Endodermal cell (in vitro differentiated cells): Measurements from ENCODE around the gene TMEM109. TPM values are rescaled to one million over a fixed set of nuclear protein-coding genes. Genes with fewer than 3 reads are reported as not detected.

Source experiments
- DNase-seq: peaks from one replicate; pipeline ENCODE4 v3.0.0-alpha.2; 2017
- H3K27ac ChIP-seq: 2 replicates; pipeline ENCODE4 v1.5.1; 2013; ENCODE audit warnings: mild to moderate bottlenecking, low read depth, low read length, moderate library complexity
- H3K27me3 ChIP-seq: 2 replicates; pipeline ENCODE4 v1.6.1; 2013; ENCODE audit warnings: mild to moderate bottlenecking, low read length, moderate library complexity; ENCODE audit not compliant: insufficient read depth, control insufficient read depth, poor library complexity, severe bottlenecking
- H3K36me3 ChIP-seq: 2 replicates; pipeline ENCODE4 v1.7.0; 2013; ENCODE audit warnings: mild to moderate bottlenecking, low read length, moderate library complexity; ENCODE audit not compliant: control insufficient read depth, insufficient read depth
- H3K4me1 ChIP-seq: one replicate; pipeline ENCODE4 v1.7.0; 2013; ENCODE audit warnings: low read length; ENCODE audit not compliant: control insufficient read depth, insufficient read depth
- H3K4me3 ChIP-seq: 2 replicates; pipeline ENCODE4 v1.5.1; 2013; ENCODE audit warnings: mild to moderate bottlenecking, low read length, moderate library complexity
- H3K9ac ChIP-seq: 2 replicates; pipeline ENCODE4 v1.6.1; 2013; ENCODE audit warnings: mild to moderate bottlenecking, low read length, moderate library complexity; ENCODE audit not compliant: poor library complexity, severe bottlenecking; ENCODE audit errors: extremely low read depth
- H3K9me3 ChIP-seq: 2 replicates; pipeline ENCODE4 v1.6.1; 2013; ENCODE audit warnings: mild to moderate bottlenecking, low read length, moderate library complexity; ENCODE audit not compliant: control insufficient read depth
- H3K27ac Mint-ChIP-seq: 2 replicates; pipeline ENCODE4 v1.8.0; 2020; ENCODE audit warnings: mixed read lengths
- H3K27me3 Mint-ChIP-seq: 2 replicates; pipeline ENCODE4 v1.8.0; 2021; ENCODE audit warnings: mild to moderate bottlenecking, mixed read lengths; ENCODE audit not compliant: insufficient read depth
- H3K36me3 Mint-ChIP-seq: 2 replicates; pipeline ENCODE4 v1.8.0; 2020; ENCODE audit warnings: low read depth, mixed read lengths
- H3K4me1 Mint-ChIP-seq: 2 replicates; pipeline ENCODE4 v1.8.0; 2020; ENCODE audit warnings: mixed read lengths
- H3K4me3 Mint-ChIP-seq: 2 replicates; pipeline ENCODE4 v1.8.0; 2020; ENCODE audit warnings: mild to moderate bottlenecking, moderate library complexity, mixed read lengths
- H3K9me3 Mint-ChIP-seq: 2 replicates; pipeline ENCODE4 v1.8.0; 2020; ENCODE audit warnings: mild to moderate bottlenecking, mixed read lengths
- WGBS, 2 experiments: methylation state at CpG; one replicate each; pipeline versions ENCODE4 v1.1.5 to v1.1.7; 2013; ENCODE audit warnings: missing lambda C conversion rate in 2 of 2, mixed read lengths in 1 of 2; ENCODE audit not compliant: insufficient coverage in 1 of 2, insufficient read length in 1 of 2; 5-methylcytosine and 5-hydroxymethylcytosine counted together
- total RNA-seq, 2 donors: library from RNA; stranded (reverse); fragmentation: NEBNext Ultra II Directional in 1 of 2; extraction: Animal tissue kit (Norgen Biotek cat#: 25700) in 1 of 2; gene quantifications; 2 replicates in 1 of 2; 3 replicates in 1 of 2; pipeline ENCODE4 v1.2.1, GENCODE V29; 2021
- TF ChIP-seq, protein P1 (sequence below): fragments of 200-600 bp; sonication (generic); conservative IDR thresholded peaks from 2 replicates; pipeline ENCODE4 v1.5.0; 2021; ENCODE audit warnings: antibody characterized with exemption, mild to moderate bottlenecking

The TMEM109 gene
- total RNA-seq, 2 donors from 2014 or later, result 41.4 to 56.8 TPM

DNA sequence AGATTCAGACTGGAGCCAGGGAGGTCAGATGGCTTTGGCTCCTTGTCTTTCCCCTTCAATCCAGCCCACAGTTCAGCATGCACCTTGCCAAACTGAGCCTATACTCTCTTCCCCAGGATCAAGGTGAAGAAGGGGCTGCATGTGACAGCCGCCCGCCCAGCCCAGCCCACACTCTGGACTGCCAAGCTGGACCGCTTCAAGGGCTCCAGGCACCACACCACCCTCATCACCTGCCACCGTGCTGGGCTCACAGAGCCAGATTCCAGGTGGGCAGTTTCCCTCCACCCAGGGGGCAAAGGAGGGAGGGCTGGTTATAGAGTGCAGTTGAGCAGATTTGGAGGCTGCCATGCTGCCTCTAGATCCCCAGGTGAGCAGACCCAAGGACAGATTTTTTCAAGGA lies 16.4 kb downstream of the TMEM109 start:
- Histone ChIP-seq H3K4me3 (no peak overlapping the region), H3K36me3 (peaks cover 39% of the 10 kb centered on the region), H3K9me3 (no peaks in the 10 kb centered on the region), H3K27ac (no peak overlapping the region), H3K27me3 (no peaks in the 10 kb centered on the region), H3K9ac (no peak overlapping the region), H3K4me1 (no peaks in the 10 kb centered on the region)
- TF ChIP-seq, protein P1, sequence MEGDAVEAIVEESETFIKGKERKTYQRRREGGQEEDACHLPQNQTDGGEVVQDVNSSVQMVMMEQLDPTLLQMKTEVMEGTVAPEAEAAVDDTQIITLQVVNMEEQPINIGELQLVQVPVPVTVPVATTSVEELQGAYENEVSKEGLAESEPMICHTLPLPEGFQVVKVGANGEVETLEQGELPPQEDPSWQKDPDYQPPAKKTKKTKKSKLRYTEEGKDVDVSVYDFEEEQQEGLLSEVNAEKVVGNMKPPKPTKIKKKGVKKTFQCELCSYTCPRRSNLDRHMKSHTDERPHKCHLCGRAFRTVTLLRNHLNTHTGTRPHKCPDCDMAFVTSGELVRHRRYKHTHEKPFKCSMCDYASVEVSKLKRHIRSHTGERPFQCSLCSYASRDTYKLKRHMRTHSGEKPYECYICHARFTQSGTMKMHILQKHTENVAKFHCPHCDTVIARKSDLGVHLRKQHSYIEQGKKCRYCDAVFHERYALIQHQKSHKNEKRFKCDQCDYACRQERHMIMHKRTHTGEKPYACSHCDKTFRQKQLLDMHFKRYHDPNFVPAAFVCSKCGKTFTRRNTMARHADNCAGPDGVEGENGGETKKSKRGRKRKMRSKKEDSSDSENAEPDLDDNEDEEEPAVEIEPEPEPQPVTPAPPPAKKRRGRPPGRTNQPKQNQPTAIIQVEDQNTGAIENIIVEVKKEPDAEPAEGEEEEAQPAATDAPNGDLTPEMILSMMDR, result no peak
- Mint-ChIP-seq H3K36me3 (peaks cover 50% of the 10 kb centered on the region), H3K4me1 (peaks cover 7% of the 10 kb centered on the region), H3K4me3 (no peak overlapping the region), H3K9me3 (no peaks in the 10 kb centered on the region), H3K27ac (no peak overlapping the region), H3K27me3 (peaks cover 4% of the 10 kb centered on the region)
- 95 to 100% methylated on average over 1 to 4 of the region's 4 CpGs for WGBS, 2 experiments
- DNase-seq, result no peak

DNA sequence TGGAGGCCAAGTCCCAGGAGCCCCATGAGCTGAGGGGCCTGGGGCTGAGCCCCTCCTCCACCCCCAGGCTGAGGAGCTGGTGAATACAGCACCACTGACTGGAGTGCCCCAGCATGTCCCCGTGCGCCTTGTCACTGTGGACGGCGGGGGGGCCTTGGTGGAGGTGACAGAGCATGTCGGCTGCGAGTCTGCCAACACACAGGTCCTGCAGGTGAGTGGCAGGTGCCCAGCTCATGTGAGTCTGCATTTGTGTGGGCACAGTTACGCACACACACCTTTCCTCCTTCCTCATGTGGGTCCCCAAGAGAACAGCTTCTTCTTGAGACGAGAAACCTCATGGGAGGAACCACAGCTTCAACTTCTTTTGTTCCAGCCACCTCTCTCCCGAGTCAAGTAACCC lies 18.0 kb downstream of the TMEM109 start:
- Histone ChIP-seq H3K9me3 (no peaks in the 10 kb centered on the region), H3K27me3 (no peaks in the 10 kb centered on the region), H3K4me3 (no peak overlapping the region), H3K4me1 (no peaks in the 10 kb centered on the region), H3K27ac (no peak overlapping the region), H3K36me3 (peaks cover 39% of the 10 kb centered on the region), H3K9ac (no peak overlapping the region)
- no peak for DNase-seq
- TF ChIP-seq, protein P1, result no peak
- WGBS, 2 experiments, result 91 to 99% methylated on average over 8 to 9 of the region's 9 CpGs
- Mint-ChIP-seq H3K27ac (no peak overlapping the region), H3K4me3 (no peak overlapping the region), H3K4me1 (no peaks in the 10 kb centered on the region), H3K9me3 (no peaks in the 10 kb centered on the region), H3K27me3 (no peaks in the 10 kb centered on the region), H3K36me3 (peaks cover 46% of the 10 kb centered on the region)

DNA sequence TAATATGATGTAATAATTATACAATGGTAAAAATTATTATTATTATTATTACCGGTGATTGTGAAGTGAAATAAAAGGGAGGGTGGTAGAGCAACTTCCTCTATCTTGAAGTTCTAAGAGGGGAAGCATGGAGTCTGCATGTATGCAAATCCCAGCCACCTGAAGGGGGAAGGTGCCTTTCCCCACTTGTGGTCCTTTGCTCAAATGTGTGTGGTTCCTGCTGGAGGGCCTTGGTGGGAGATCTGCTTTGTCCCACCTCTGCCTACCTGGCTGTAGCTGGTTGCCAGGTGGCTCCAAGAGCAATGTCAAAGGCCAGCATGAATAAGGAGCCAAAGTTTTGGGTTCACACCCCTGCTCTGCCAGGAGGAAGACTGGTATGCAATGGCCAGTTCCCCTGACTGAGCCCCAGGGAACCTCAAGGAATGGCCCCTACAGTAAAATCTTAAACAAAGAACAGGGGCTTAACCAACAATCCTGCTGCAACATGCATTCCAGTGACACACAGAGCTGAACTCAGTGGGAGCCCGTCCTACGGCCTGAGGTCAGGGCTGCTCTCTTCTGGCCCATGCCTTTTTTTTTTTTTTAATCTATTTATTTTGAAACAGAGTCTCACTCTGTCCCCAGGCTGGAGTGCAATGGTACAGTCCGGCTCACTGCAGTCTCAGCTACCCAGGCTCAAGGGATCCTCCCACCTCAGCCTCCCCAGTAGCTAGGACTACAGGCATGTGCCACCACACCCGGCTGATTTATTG lies 18.8 kb downstream of the TMEM109 start:
- Mint-ChIP-seq H3K4me1 (no peaks in the 10 kb centered on the region), H3K27me3 (no peaks in the 10 kb centered on the region), H3K27ac (no peak overlapping the region), H3K36me3 (peaks cover 42% of the 10 kb centered on the region), H3K9me3 (no peaks in the 10 kb centered on the region), H3K4me3 (no peak overlapping the region)
- TF ChIP-seq, protein P1, result no peak
- Histone ChIP-seq H3K36me3 (peaks cover 39% of the 10 kb centered on the region), H3K4me3 (no peak overlapping the region), H3K27ac (peak overlapping the region; percentile 67), H3K27me3 (no peaks in the 10 kb centered on the region), H3K9me3 (no peaks in the 10 kb centered on the region), H3K4me1 (no peaks in the 10 kb centered on the region), H3K9ac (no peak overlapping the region)
- DNase-seq, result peak; percentile 67
- WGBS, 2 experiments, result 73 to 84% methylated on average over 3 to 5 of the region's 5 CpGs
